IMR-90 (cell line): ENCODE results near the gene FTHL17. TPM values are rescaled to one million over a fixed set of nuclear protein-coding genes. Genes with fewer than 3 reads are reported as not detected.

ENCODE experiments used
- ATAC-seq: fragments of 200-7000 bp; cut with Tn5 transposase; 2 replicates; pipeline ENCODE4 v1.9.1; 2020; ENCODE audit warnings: low read depth, mild to moderate bottlenecking, moderate library complexity
- BruUV-seq: library from RNA; stranded (reverse); fragments of 400-500 nt; replicated peaks from 2 replicates; lab custom pipeline; 2021; lab: Mats Ljungman, UMichigan
- CTCF ChIA-PET: fragments of 300-600 bp; formaldehyde crosslinking; extraction: SDS; loops from one replicate; lab custom pipeline; 2021; ENCODE audit warnings: antibody characterized with exemption; lab: Yijun Ruan, JAX
- POLR2A ChIA-PET: fragments of 300-600 bp; sonication (Branson Sonifier 250); formaldehyde crosslinking; loops from one replicate; lab custom pipeline; 2022; ENCODE audit warnings: antibody characterized with exemption; ENCODE audit not compliant: unreplicated experiment; lab: Charles Lee
- DNase-seq: peaks from one replicate; pipeline ENCODE4 v3.0.0; 2013
- H2AFZ ChIP-seq: replicated peaks from 2 replicates; pipeline ENCODE3; 2013; ENCODE audit warnings: low read length, mild to moderate bottlenecking; ENCODE audit not compliant: poor library complexity
- H2AK5ac ChIP-seq: 2 replicates; pipeline ENCODE4 v1.6.1; 2013; ENCODE audit warnings: low read depth, low read length, inconsistent platforms
- H2AK9ac ChIP-seq: replicated peaks from 2 replicates; pipeline ENCODE3; 2013; ENCODE audit warnings: mild to moderate bottlenecking, low read depth, low read length, moderate library complexity; ENCODE audit not compliant: poor library complexity
- H2BK120ac ChIP-seq: 2 replicates; pipeline ENCODE4 v1.6.1; 2013; ENCODE audit warnings: low read depth, low read length, inconsistent platforms
- H2BK15ac ChIP-seq: 3 replicates; pipeline ENCODE4 v1.6.1; 2013; ENCODE audit warnings: low read depth, low read length, inconsistent platforms
- H2BK20ac ChIP-seq: 2 replicates; pipeline ENCODE4 v1.6.1; 2013; ENCODE audit warnings: low read depth, mild to moderate bottlenecking, inconsistent platforms, low read length, moderate library complexity
- H2BK5ac ChIP-seq: 2 replicates; pipeline ENCODE4 v1.6.1; 2013; ENCODE audit warnings: mild to moderate bottlenecking, low read depth, low read length, inconsistent platforms; ENCODE audit not compliant: poor library complexity, severe bottlenecking
- H3K14ac ChIP-seq: replicated peaks from 2 replicates; pipeline ENCODE4 v1.6.1; 2013; ENCODE audit warnings: low read depth, low read length, inconsistent platforms
- H3K18ac ChIP-seq: 2 replicates; pipeline ENCODE4 v1.6.1; 2013; ENCODE audit warnings: low read depth, low read length, control low read depth
- H3K23ac ChIP-seq: 2 replicates; pipeline ENCODE4 v1.6.1; 2013; ENCODE audit warnings: low read depth, low read length, inconsistent platforms
- H3K27ac ChIP-seq: 2 replicates; pipeline ENCODE4 v1.5.1; 2013; ENCODE audit warnings: mild to moderate bottlenecking, control low read depth, low read length; ENCODE audit not compliant: insufficient read depth
- H3K27me3 ChIP-seq: 2 replicates; pipeline ENCODE4 v1.6.1; 2013; ENCODE audit warnings: low read length; ENCODE audit not compliant: control insufficient read depth, insufficient read depth
- H3K36me3 ChIP-seq: 2 replicates; pipeline ENCODE4 v1.6.1; 2013; ENCODE audit warnings: low read length, mixed read lengths; ENCODE audit not compliant: control insufficient read depth, insufficient read depth
- H3K4ac ChIP-seq: 2 replicates; pipeline ENCODE4 v1.6.1; 2013; ENCODE audit warnings: low read depth, low read length, inconsistent platforms
- H3K4me1 ChIP-seq: 2 replicates; pipeline ENCODE4 v1.6.1; 2013; ENCODE audit warnings: low read length, mixed read lengths; ENCODE audit not compliant: control insufficient read depth, insufficient read depth
- H3K4me2 ChIP-seq: 2 replicates; pipeline ENCODE4 v1.6.1; 2013; ENCODE audit warnings: low read depth, mild to moderate bottlenecking, control low read depth, low read length, moderate library complexity
- H3K4me3 ChIP-seq: 2 replicates; pipeline ENCODE4 v1.5.1; 2013; ENCODE audit warnings: low read depth, mild to moderate bottlenecking, control low read depth, low read length, moderate library complexity; ENCODE audit not compliant: insufficient read depth
- H3K56ac ChIP-seq: 2 replicates; pipeline ENCODE4 v1.6.1; 2013; ENCODE audit warnings: low read length, inconsistent platforms; ENCODE audit not compliant: insufficient read depth; ENCODE audit errors: extremely low read depth
- H3K79me1 ChIP-seq, 2 experiments: 2 replicates each; pipeline ENCODE4 v1.6.1; 2013; ENCODE audit warnings: low read length in 2 of 2, inconsistent platforms in 1 of 2, low read depth in 1 of 2
- H3K9ac ChIP-seq: 2 replicates; pipeline ENCODE4 v1.6.1; 2013; ENCODE audit warnings: low read depth, low read length, control low read depth
- H3K9me1 ChIP-seq: 2 replicates; pipeline ENCODE4 v1.6.1; 2013; ENCODE audit warnings: low read length, inconsistent platforms; ENCODE audit not compliant: insufficient read depth
- H3K9me3 ChIP-seq: 2 replicates; pipeline ENCODE4 v1.6.1; 2013; ENCODE audit warnings: low read length; ENCODE audit not compliant: control insufficient read depth, insufficient read depth
- H4K20me1 ChIP-seq: 2 replicates; pipeline ENCODE4 v1.6.1; 2013; ENCODE audit warnings: low read length, inconsistent platforms; ENCODE audit not compliant: insufficient read depth
- H4K5ac ChIP-seq: 2 replicates; pipeline ENCODE4 v1.6.1; 2013; ENCODE audit warnings: mild to moderate bottlenecking, low read depth, low read length, control low read depth
- H4K8ac ChIP-seq, 2 experiments: 2 replicates each; pipeline ENCODE4 v1.6.1; 2013; ENCODE audit warnings: low read depth in 2 of 2, low read length in 2 of 2, control low read depth in 1 of 2, inconsistent platforms in 1 of 2
- H4K91ac ChIP-seq: 2 replicates; pipeline ENCODE4 v1.6.1; 2013; ENCODE audit warnings: low read depth, low read length, inconsistent platforms; ENCODE audit not compliant: insufficient read depth
- POLR2A ChIP-seq: IDR thresholded peaks from 2 replicates; pipeline ENCODE4 v1.6.1; 2012; ENCODE audit warnings: mild to moderate bottlenecking, low read depth, low read length
- RAD21 ChIP-seq: IDR thresholded peaks from 2 replicates; pipeline ENCODE4 v1.6.1; 2012; ENCODE audit warnings: low read length, improper control_type of control experiment
- RCOR1 ChIP-seq: IDR thresholded peaks from 2 replicates; pipeline ENCODE4 v1.6.1; 2012; ENCODE audit warnings: mild to moderate bottlenecking, low read length, improper control_type of control experiment; ENCODE audit not compliant: insufficient replicate concordance
- WGBS, 2 experiments: methylation state at CpG; one replicate each; pipeline versions ENCODE4 v1.1.5 to v1.1.7; 2013; ENCODE audit warnings: missing lambda C conversion rate in 2 of 2; ENCODE audit not compliant: insufficient read length in 1 of 2; ENCODE audit errors: extremely low coverage in 2 of 2; 5-methylcytosine and 5-hydroxymethylcytosine counted together
- dilution Hi-C: fragments of 300-500 bp; cut with HindIII; formaldehyde crosslinking; loops from one replicate; pipeline ENCODE4 v1.14.3; 2018; ENCODE audit warnings: low sequenced_read_pairs; ENCODE audit not compliant: unreplicated experiment
- in situ Hi-C: fragments of 300-500 bp; cut with MboI; formaldehyde crosslinking; loops from 3 replicates; pipeline ENCODE4 v1.14.3; 2019; ENCODE audit warnings: low sequenced_read_pairs, inconsistent platforms, mixed read lengths
- intact Hi-C: fragments of 100-400 bp; cut with micrococcal nuclease; formaldehyde crosslinking; loops from 2 replicates; pipeline ENCODE4 v1.10.0; 2022
- polyA plus RNA-seq, 3 experiments: library from polyadenylated mRNA; depleted of rRNA; stranded (reverse); fragments of >200 nt; gene quantifications; 2 replicates each; pipeline ENCODE4 v1.2.3, GENCODE V29; 2012; ENCODE audit warnings: low replicate concordance in 1 of 3
- total RNA-seq: library from RNA; depleted of rRNA; stranded (reverse); fragments of >200 nt; gene quantifications from 2 replicates; pipeline ENCODE4 v1.2.3, GENCODE V29; 2012

The FTHL17 gene
- total and polyA plus RNA-seq, 2 of the 4 experiments (the other 2 are of a cell fraction) = not detected

- TF ChIP-seq RCOR1 = no peak
- TF ChIP-seq POLR2A = no peak
- TF ChIP-seq RAD21 = no peak
- H3K18ac ChIP-seq = no peak overlapping the region
- no peaks in the 10 kb centered on the region for H4K20me1 ChIP-seq
- no peak overlapping the region for H4K91ac ChIP-seq
- H3K9me3 ChIP-seq = no peaks in the 10 kb centered on the region
- H3K4me3 ChIP-seq = no peak overlapping the region
- H2BK5ac ChIP-seq = no peak overlapping the region
- DNase-seq (no peak), ATAC-seq (no peak)
- H2BK120ac ChIP-seq = no peak overlapping the region
- no peak overlapping the region for H4K8ac ChIP-seq
- no peak overlapping the region for H3K27ac ChIP-seq
- H3K27me3 ChIP-seq = no peaks in the 10 kb centered on the region
- H3K79me1 ChIP-seq = no peaks in the 10 kb centered on the region
- no peak overlapping the region for H2AK5ac ChIP-seq
- BruUV-seq = no TSS peak
- H3K4me2 ChIP-seq = no peak overlapping the region
- no peak overlapping the region for H2AK9ac ChIP-seq
- no peaks in the 10 kb centered on the region for H3K36me3 ChIP-seq
- no peak overlapping the region for H3K4ac ChIP-seq
- H2BK15ac ChIP-seq = no peak overlapping the region
- CTCF ChIA-PET = no interaction called here
- dilution Hi-C loops (no loop called here), intact Hi-C loops (no loop called here), in situ Hi-C loops (no loop called here)
- no peak overlapping the region for H3K9ac ChIP-seq
- no peak overlapping the region for H3K14ac ChIP-seq
- no peak overlapping the region for H2AFZ ChIP-seq
- no peaks in the 10 kb centered on the region for H3K4me1 ChIP-seq
- H3K56ac ChIP-seq = no peak overlapping the region
- WGBS, 2 experiments = no CpG with 5 or more reads among the region's 3 CpGs
- H3K9me1 ChIP-seq = no peaks in the 10 kb centered on the region
- POLR2A ChIA-PET = no interaction called here
- no peak overlapping the region for H2BK20ac ChIP-seq
- no peak overlapping the region for H3K23ac ChIP-seq
- H4K5ac ChIP-seq = no peak overlapping the region
Observed at GRCh38 chrX:31053621-31054020, 18.2 kb downstream of the FTHL17 start.
